CD4-positive, alpha-beta T cell (primary cell): Measurements from ENCODE around the gene RNASE2. TPM values are rescaled to one million over a fixed set of nuclear protein-coding genes. Genes with fewer than 3 reads are reported as not detected.

Source experiments
- ATAC-seq: fragments of 200-7000 bp; cut with Tn5 transposase; one replicate; pipeline ENCODE4 v1.10.0; 2022; ENCODE audit warnings: mild to moderate bottlenecking; ENCODE audit not compliant: poor library complexity
- CTCF ChIA-PET: fragments of 350-600 bp; sonication (Branson Sonifier 250); formaldehyde crosslinking; loops from one replicate; lab custom pipeline; 2021; ENCODE audit warnings: antibody characterized with exemption, inconsistent platforms; lab: Charles Lee
- POLR2A ChIA-PET: fragments of 350-600 bp; sonication (Branson Sonifier 250); formaldehyde crosslinking; loops from one replicate; lab custom pipeline; 2021; ENCODE audit warnings: antibody characterized with exemption, inconsistent platforms; lab: Charles Lee
- DNase-seq, 14 experiments: peaks; one replicate each; pipeline ENCODE4 v3.0.0-alpha.2; 2013 to 2020; ENCODE audit warnings: mixed read lengths in 2 of 14
- H3K27ac ChIP-seq, 2 donors: one replicate each; pipeline versions ENCODE4 v1.5.1 to v1.7.0; 2013; ENCODE audit warnings: low read length in 2 of 2, low read depth in 1 of 2, mild to moderate bottlenecking in 1 of 2
- H3K27me3 ChIP-seq, 2 experiments: 1 replicate in 1 of 2; 2 replicates in 1 of 2; pipeline versions ENCODE4 v1.6.1 to v1.7.0; 2013; ENCODE audit warnings: low read length in 2 of 2, control low read depth in 1 of 2, mild to moderate bottlenecking in 1 of 2, moderate library complexity in 1 of 2; ENCODE audit not compliant: insufficient read depth in 2 of 2, control insufficient read depth in 1 of 2
- H3K36me3 ChIP-seq: one replicate; pipeline ENCODE4 v1.6.1; 2013; ENCODE audit warnings: low read length, control low read depth; ENCODE audit not compliant: insufficient read depth
- H3K4me1 ChIP-seq: one replicate; pipeline ENCODE4 v1.6.1; 2013; ENCODE audit warnings: low read length, control low read depth; ENCODE audit not compliant: insufficient read depth
- H3K4me3 ChIP-seq: one replicate; pipeline ENCODE4 v1.5.1; 2013; ENCODE audit warnings: mild to moderate bottlenecking, low read length, moderate library complexity
- H3K9me3 ChIP-seq, 2 experiments: 1 replicate in 1 of 2; 2 replicates in 1 of 2; pipeline versions ENCODE4 v1.6.1 to v1.7.0; 2013; ENCODE audit warnings: low read length in 2 of 2, mild to moderate bottlenecking in 2 of 2, control low read depth in 1 of 2, moderate library complexity in 1 of 2; ENCODE audit not compliant: control insufficient read depth in 1 of 2, insufficient read depth in 1 of 2
- H3K27ac Mint-ChIP-seq: one replicate; pipeline ENCODE4 v1.8.0; 2020; ENCODE audit warnings: mixed read lengths
- H3K27me3 Mint-ChIP-seq: one replicate; pipeline ENCODE4 v1.8.0; 2021; ENCODE audit warnings: mixed read lengths
- H3K36me3 Mint-ChIP-seq: one replicate; pipeline ENCODE4 v1.8.0; 2021; ENCODE audit warnings: low read depth, mixed read lengths
- H3K4me1 Mint-ChIP-seq: one replicate; pipeline ENCODE4 v1.8.0; 2021; ENCODE audit warnings: low read depth, mixed read lengths
- H3K4me3 Mint-ChIP-seq: one replicate; pipeline ENCODE4 v1.8.0; 2020; ENCODE audit warnings: mild to moderate bottlenecking, mixed read lengths
- H3K9me3 Mint-ChIP-seq: one replicate; pipeline ENCODE4 v1.8.0; 2020; ENCODE audit warnings: mixed read lengths
- intact Hi-C, 2 experiments: fragments of 100-400 bp; cut with DNase I in 1 of 2; cut with micrococcal nuclease in 1 of 2; formaldehyde crosslinking; loops; one replicate each; pipeline versions ENCODE4 v1.15.1 to v1.9.0; 2023 to 2025; cut with DNase I, micrococcal nuclease
- total RNA-seq, 174 experiments: library from RNA in 2 of 174; stranded (reverse) in 2 of 174; gene quantifications; one replicate each; pipeline ENCODE4 v1.2.3 and lab custom pipeline; 2021 to 2026
- TF ChIP-seq, protein P1 (sequence below): fragments of 200-600 bp; IDR thresholded peaks from one replicate; pipeline ENCODE4 v1.8.0; 2022; ENCODE audit warnings: antibody characterized with exemption, mild to moderate bottlenecking

RNASE2 gene
- total RNA-seq, 2 experiments from 2014 or later, result 0.34 to 0.36 TPM

DNA sequence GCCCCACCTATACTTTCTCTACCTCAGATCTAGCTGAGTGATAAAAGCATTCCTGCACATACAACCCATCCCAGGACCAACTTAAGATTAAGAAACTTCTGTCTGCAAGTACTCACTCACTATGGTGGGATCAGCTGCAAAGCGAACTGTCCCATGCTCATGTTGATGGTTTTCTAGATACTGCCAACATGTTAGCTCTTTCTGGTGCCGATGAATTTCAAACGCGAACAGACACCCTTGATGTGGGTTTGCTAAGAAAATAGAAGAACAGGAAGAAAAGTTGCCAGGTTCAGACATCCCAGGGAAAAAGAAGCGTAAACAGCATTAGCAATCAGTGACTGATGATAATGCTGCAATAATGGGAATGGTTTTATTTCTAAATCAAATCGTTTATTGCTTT is 42.3 kb downstream of the RNASE2 start:
- no peaks in the 10 kb centered on the region for H3K4me1 ChIP-seq
- H3K27me3 ChIP-seq, result no peaks in the 10 kb centered on the region
- ChIA-PET POLR2A (interaction anchor here (0.6 to 0.9 kb wide), 3 partner anchors 13 to 73 kb away, joined by 3 to 4 read pairs (median 3); no protein-coding TSS in a partner anchor), CTCF (interaction anchor here (0.9 to 2.7 kb wide), 3 partner anchors 8 to 27 kb away, joined by 3 to 12 read pairs (median 4); no protein-coding TSS in a partner anchor)
- H3K4me3 ChIP-seq, result no peak overlapping the region
- H3K27ac ChIP-seq, result no peak overlapping the region
- Mint-ChIP-seq H3K27ac (peak overlapping the region; percentile 8), H3K4me1 (peaks cover 34% of the 10 kb centered on the region), H3K4me3 (no peak overlapping the region), H3K9me3 (no peaks in the 10 kb centered on the region), H3K27me3 (no peaks in the 10 kb centered on the region), H3K36me3 (peaks cover 59% of the 10 kb centered on the region)
- peaks cover 48% of the 10 kb centered on the region for H3K36me3 ChIP-seq
- intact Hi-C loops, result no loop called here
- H3K9me3 ChIP-seq, result no peaks in the 10 kb centered on the region
- no peak for DNase-seq
- TF ChIP-seq, protein P1, sequence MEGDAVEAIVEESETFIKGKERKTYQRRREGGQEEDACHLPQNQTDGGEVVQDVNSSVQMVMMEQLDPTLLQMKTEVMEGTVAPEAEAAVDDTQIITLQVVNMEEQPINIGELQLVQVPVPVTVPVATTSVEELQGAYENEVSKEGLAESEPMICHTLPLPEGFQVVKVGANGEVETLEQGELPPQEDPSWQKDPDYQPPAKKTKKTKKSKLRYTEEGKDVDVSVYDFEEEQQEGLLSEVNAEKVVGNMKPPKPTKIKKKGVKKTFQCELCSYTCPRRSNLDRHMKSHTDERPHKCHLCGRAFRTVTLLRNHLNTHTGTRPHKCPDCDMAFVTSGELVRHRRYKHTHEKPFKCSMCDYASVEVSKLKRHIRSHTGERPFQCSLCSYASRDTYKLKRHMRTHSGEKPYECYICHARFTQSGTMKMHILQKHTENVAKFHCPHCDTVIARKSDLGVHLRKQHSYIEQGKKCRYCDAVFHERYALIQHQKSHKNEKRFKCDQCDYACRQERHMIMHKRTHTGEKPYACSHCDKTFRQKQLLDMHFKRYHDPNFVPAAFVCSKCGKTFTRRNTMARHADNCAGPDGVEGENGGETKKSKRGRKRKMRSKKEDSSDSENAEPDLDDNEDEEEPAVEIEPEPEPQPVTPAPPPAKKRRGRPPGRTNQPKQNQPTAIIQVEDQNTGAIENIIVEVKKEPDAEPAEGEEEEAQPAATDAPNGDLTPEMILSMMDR, result no peak
- ATAC-seq, result no peak

- Histone ChIP-seq H3K36me3 (peaks cover 43% of the 10 kb centered on the region), H3K27me3 (no peaks in the 10 kb centered on the region), H3K27ac (no peak overlapping the region), H3K9me3 (no peaks in the 10 kb centered on the region), H3K4me3 (no peak overlapping the region), H3K4me1 (no peaks in the 10 kb centered on the region)
- ChIA-PET POLR2A (no interaction called here), CTCF (interaction anchor here (2.7 kb wide), 1 partner anchor 17 kb away, joined by 12 read pairs; no protein-coding TSS in a partner anchor)
- Mint-ChIP-seq H3K4me3 (no peak overlapping the region), H3K36me3 (peaks cover 54% of the 10 kb centered on the region), H3K9me3 (no peaks in the 10 kb centered on the region), H3K4me1 (peaks cover 34% of the 10 kb centered on the region), H3K27me3 (no peaks in the 10 kb centered on the region), H3K27ac (peak overlapping the region; percentile 40)
- TF ChIP-seq, protein P1, result no peak
- intact Hi-C loops, result no loop called here
- no peak for ATAC-seq
- no peak for DNase-seq
Observed at GRCh38 chr14:20998139-20998538, 42.9 kb downstream of the RNASE2 start.

DNA sequence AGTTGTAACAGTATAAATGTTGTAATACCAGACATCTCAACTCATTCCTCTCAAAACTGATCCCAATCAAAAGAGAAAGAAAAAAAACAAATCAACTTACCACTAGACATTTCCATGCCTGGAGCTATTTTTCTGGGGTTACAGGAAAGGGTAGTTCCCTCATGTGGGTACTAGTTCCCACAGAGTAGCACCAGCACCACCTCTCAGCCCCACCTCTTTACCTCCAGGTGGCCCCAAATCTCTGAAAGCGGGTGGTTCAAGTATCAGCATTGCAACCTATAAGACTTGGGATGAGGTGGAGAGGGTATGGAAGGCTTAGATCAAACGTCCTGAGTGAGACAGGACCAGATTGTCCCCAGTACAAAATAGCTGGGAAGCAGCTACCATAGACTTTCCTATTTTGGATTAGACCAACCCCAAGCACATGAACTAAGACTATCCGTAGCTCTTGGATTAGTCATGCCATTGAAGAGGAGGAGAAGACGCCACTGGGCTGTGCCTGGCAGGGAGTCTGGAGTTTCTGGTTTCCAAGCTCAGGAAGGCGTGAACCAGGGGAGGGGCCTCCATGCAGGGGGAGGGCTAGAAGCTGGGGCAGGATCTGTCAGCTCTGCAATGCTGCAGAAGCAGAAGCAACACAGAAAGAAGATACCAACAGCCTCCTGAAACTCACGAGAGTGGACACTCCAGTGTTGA is 43.5 kb downstream of the RNASE2 start, which contains the start of gene SLC39A2:
Gene SLC39A2, plus strand, starts transcription at position 620 of the 693 bp plus-strand sequence. CDS start 154 bp downstream, outside the sequence.
- ATAC-seq (no peak), DNase-seq (no peak)
- H3K27me3 Mint-ChIP-seq, result no peaks in the 10 kb centered on the region
- Histone ChIP-seq H3K9me3 (no peaks in the 10 kb centered on the region), H3K27me3 (no peaks in the 10 kb centered on the region), H3K27ac (no peak within 1 kb of the TSS), H3K36me3 (peaks cover 36% of the 10 kb centered on the region), H3K4me1 (no peaks in the 10 kb centered on the region), H3K4me3 (no peak within 1 kb of the TSS)
- TF ChIP-seq, protein P1, result no peak
- no peaks in the 10 kb centered on the region for H3K9me3 Mint-ChIP-seq
- H3K27ac Mint-ChIP-seq, result peak within 1 kb of the TSS; percentile 40
- H3K4me1 Mint-ChIP-seq, result peaks cover 34% of the 10 kb centered on the region
- ChIA-PET POLR2A (no interaction called here), CTCF (interaction anchor here (2.7 kb wide), 1 partner anchor 16 kb away, joined by 12 read pairs; no protein-coding TSS in a partner anchor)
- no peak within 1 kb of the TSS for H3K4me3 Mint-ChIP-seq
- intact Hi-C loops, result no loop called here
- peaks cover 47% of the 10 kb centered on the region for H3K36me3 Mint-ChIP-seq
